ENCODE data around the gene RRP1B.
"Not testable (repeated sequence)": the region's sequence is repeated elsewhere in the genome, so short reads cannot be mapped to it uniquely, and the experiment has no call there.

Gene RRP1B, protein sequence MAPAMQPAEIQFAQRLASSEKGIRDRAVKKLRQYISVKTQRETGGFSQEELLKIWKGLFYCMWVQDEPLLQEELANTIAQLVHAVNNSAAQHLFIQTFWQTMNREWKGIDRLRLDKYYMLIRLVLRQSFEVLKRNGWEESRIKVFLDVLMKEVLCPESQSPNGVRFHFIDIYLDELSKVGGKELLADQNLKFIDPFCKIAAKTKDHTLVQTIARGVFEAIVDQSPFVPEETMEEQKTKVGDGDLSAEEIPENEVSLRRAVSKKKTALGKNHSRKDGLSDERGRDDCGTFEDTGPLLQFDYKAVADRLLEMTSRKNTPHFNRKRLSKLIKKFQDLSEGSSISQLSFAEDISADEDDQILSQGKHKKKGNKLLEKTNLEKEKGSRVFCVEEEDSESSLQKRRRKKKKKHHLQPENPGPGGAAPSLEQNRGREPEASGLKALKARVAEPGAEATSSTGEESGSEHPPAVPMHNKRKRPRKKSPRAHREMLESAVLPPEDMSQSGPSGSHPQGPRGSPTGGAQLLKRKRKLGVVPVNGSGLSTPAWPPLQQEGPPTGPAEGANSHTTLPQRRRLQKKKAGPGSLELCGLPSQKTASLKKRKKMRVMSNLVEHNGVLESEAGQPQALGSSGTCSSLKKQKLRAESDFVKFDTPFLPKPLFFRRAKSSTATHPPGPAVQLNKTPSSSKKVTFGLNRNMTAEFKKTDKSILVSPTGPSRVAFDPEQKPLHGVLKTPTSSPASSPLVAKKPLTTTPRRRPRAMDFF

DNA sequence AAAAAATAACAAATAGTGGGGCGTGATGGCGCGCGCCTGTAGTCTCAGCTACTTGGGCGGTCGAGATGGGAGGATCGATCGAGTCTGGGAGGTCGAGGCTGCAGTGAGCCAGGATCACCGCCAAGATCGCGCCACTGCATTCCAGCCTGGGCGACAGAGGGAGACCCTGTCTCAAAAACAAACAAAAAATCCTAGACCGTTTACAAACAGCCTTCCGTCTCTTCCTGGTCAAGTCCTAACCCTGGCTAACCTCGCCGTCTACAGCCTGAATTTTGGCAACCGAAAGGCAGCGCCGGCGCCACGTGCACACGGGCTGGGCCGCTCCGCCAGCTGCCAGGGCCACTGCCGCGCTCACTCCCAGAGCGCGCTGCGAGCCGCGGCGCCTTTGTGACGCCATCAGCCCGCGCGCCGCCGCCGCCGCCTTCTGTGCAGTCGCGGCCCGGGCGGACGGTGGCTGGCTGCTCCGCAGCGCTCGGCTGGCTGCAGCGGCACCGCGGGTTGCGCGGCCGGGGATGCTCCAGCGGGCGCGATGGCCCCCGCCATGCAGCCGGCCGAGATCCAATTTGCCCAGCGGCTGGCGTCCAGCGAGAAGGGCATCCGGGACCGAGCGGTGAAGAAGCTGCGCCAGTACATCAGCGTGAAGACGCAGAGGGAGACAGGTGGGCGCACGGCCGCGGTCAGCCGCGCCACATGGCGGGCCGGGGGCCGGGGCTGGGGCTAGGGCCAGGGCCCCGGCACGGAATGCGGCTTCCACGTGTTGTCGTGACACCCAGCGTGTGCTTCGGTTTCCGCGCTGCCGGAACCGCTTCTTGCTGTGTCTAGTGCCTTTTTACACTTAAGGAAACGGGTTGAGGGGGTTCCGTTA lies at the start of gene RRP1B, which contains the start of gene HSF2BP:
Gene RRP1B, plus strand, starts transcription at position 425 of the 865 bp plus-strand sequence. Its CDS starts 105 bp downstream, at position 530.
Gene HSF2BP, minus strand, starts transcription at position 353 of the 865 bp plus-strand sequence. CDS start 1,392 bp downstream, outside the sequence.
- peak; percentile 92 for DNase-seq

DNA sequence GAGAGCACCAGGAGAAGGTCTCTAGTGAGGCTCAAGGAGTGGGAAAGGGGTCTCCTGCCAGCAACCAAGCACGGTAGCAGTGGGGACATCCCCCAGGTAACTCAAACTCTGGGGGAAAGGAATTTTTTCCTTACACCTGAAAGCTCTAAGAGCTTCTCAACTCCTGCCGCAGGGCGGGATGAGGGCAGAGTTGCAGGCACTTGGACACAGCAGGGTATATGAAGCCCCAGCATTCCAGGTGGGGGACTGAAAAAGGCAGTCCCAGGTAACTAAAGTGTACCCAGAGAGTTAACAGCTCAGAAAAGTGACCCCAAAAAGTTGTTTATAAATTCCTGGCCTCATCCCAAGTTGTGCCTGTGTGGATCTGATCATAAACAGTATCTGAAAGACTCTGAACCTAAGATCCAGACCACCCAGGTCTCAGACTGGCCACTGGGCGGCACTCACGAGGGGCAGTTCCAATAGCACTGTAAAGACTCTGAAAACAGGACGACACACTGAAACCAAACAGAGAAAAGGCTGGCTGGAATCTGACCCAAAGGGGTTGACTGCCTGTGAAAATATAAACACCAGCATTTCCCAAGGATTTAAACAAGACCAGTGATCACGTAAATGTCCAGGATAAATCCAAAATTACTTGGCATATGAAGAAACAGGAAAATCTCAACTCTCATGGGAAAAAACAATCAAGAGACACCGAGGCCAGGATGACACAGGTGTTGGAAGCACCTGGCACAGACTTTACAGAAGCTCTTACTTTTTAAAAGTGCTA lies 47.6 kb upstream of the RRP1B start:
- no peak for DNase-seq

DNA sequence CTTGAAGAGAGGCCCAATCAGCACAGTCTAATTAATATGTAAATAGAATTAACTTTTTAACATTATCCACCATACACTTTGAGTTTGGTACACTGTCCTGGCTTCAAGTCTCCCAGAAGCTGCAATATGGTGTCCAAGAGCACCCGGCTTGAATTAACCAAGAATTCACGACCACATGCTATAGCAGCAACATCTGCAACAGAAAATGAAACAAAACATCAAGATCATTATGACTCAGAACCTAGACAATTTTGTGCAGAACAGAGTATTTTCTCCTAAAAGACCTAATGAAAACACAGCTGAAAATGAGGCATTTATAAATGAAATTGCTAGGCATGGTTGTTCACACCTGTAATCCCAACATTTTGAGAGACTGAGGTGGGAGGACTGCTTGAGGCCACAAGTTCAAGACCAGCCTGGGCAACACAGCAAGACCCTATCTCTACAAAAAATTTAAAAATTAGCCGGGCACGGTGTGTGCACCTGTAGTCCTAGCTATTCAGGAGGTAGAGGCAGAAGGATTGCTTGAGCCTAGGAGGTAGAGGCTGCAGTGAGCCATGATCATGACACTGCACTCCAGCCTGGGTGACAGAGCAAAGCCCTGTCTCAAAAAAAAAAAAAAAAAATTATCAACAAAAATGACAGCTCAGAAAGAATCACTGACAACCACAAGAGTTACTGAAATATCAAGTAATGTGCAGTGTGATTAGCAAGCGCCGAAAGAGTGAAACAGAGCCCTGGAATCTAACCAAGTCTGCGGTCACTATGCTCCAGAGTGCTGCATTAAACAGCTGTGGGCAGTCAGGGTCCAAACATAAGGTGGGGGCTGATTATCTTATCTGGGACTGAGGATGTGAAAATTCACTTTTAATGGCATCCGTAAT lies 45.4 kb upstream of the RRP1B start:
- DNase-seq, result no peak

DNA sequence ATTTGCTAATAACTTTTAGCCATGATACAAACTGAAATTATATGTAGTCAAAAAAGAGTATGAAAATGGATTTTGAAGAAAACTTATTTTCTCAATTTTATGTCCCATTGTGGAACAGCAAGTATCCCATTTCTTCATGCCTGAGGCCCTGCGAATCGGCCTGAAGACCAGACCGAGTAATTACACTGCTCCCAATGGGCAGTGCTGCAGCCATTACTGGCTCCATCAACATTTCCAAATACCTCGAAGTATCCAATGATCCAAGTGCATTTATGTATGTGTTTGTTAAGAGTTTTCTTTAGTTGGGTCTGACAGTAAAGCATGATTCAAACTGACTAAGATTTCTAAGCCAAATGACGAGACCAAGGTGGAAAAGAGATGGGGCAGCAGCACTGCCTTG lies 44.5 kb upstream of the RRP1B start:
- no peak for DNase-seq

DNA sequence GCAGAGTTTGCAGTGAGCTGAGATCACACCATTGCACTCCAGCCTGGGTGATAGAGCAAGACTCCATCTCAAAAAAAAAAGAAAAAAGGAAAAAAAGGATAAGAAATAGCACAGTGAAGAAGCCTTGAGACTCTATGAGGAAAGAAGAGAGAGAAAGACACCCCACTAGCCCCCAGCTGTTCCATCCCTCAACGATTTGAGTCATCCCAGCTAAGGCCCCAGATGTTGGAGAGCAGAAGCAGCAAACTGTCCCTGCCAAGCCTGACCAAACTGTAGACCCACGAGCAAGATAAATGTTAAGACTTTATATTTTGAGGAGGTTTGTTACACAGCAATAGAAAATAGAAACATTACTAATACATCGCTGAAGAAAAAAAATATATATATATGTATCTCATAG lies 42.5 kb upstream of the RRP1B start:
- not testable (repeated sequence) for DNase-seq

DNA sequence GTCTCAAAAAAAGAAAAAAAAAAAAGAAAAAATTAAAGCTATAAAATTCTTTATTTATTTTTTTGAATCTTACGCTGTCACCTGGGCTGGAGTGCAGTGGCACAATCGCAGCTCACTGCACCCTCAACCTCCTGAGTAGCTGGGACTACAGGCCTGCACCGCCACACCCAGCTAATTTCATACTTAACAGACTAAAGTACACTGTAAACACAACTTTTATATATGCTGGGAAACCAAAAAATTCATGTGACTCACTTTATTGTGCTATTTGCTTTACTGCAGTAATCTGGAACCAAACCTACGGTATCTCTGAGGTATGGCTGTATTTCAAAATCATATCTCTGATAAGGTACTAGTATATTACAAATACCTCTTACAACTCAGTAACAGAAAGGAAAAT lies 40.4 kb upstream of the RRP1B start:
- no peak for DNase-seq

DNA sequence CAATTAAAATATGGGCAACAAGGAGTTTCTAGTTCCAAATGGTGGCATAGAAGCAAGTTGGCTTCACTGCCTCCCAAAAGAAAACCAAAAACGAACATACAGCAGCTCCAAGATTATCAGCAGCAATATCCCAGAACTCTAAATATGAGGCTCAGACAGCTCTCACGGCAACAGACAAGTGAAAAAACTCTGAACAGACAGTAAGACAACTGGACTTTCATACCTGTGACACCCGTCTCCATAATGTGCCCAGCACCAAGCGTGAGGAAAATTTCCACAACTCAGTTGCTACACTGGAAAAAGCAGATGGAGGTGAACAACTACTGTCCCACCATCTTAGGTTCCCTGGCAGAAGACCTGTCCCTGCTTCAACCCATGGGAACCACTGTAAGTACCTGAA lies 40.0 kb upstream of the RRP1B start:
- no peak for DNase-seq

DNA sequence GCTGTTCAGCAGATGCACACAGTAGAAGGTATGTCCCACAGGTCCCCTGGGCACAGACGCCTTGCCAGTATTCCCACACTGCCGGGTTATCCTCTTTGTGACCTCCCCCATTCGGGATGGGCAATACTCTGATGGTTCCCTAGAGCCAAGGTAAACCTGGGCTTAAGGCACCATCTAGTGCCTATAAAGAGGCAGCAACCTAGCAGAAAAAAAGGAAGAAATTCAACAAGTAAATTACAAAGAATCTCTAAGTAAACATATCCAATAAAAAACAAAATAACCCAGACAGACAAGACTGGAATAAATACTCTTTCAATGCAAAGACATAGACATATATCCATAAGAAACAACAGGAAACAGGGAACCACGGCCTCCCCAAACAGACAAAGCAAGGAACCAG lies 39.5 kb upstream of the RRP1B start:
- no peak for DNase-seq

DNA sequence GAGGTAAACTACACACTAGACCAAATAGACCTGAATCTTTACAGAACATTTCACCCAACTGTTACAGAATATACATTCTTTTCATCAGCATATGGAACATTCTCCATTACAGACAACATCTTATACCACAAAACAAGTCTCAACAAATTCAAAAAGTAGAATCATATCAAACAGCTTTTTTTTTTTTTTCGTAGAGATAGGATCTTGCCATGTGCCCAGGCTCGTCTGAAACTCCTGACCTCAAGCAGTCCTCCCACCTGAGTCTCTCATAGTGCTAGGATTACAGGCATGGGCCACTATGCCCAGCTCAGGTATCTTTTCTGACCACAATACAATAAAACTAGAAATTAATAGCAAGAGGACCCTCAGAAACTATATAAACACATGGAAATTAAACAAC lies 36.6 kb upstream of the RRP1B start:
- DNase-seq, result no peak

DNA sequence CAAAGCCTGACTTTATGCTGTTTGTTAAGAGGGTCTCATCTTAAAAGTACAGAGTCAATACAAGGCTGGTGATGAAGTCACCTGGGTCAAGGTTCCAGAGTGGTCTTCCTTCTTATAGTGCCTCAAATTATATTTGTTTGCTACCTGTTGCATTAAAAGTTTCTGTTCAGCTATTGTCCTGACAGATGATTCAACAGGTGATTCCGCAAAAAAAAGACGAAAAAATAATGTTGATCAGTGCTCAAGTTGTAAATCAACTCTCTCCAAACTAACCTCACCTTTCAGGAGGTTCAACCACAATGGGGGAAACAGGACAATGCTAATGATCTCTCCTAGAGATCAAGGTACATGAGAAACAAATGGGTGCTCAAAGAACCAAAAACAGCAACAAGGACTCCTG lies 35.8 kb upstream of the RRP1B start:
- DNase-seq, result no peak

DNA sequence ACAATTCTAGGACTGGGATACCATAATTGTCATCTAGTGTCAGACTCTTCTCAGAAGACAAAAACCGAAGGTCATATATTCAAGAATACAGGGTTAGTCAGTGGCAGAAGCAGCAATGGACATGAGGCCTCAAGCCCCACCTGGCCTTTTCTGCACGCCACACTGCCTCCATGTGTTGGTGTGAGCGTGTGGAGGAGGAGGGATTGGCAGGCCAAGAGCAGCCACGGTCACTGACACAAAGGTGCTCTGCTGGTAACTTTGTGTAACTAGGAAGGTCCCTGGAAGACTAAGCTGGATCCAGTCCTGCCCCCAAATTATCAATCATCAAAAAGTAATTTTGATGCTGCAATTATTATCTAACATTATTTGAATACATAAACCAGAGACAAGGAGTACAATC lies 35.0 kb upstream of the RRP1B start:
- no peak for DNase-seq

DNA sequence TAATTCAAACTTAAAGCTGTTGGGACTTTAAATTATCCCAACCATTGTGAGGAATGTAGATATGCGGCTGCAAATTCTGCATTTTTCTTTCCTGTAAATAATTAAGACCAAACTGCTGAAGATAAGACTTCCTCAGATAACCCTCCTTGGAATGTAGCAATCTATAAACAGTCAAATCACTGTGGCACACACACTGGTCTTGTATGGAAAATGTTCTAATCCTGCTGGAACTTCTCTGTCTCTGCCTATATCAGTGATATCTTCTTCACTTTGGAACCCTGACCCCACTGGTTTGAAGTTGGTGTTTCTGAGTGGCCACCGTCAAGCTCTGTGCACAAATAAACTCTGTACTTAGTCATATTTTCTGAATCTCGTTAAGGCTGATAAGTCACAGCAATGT lies 33.0 kb upstream of the RRP1B start:
- no peak for DNase-seq

DNA sequence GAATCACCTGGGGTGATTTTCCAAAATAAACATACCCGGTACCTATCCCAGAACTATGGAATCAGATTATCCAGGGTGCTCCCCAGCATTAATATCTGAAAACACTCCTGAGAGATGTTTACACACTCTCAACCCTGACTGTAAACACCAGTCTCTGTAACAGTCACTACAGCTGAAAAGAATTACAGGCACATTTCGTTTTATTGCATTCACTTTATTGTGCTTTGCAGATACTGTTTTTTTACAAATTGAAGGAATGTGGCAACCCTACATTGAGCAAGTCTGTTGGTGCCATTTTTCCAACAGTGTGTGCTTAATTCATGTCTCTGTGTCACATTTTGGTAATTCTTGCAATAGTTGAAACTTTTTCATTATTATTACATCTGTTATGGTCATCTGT lies 31.8 kb upstream of the RRP1B start:
- no peak for DNase-seq

DNA sequence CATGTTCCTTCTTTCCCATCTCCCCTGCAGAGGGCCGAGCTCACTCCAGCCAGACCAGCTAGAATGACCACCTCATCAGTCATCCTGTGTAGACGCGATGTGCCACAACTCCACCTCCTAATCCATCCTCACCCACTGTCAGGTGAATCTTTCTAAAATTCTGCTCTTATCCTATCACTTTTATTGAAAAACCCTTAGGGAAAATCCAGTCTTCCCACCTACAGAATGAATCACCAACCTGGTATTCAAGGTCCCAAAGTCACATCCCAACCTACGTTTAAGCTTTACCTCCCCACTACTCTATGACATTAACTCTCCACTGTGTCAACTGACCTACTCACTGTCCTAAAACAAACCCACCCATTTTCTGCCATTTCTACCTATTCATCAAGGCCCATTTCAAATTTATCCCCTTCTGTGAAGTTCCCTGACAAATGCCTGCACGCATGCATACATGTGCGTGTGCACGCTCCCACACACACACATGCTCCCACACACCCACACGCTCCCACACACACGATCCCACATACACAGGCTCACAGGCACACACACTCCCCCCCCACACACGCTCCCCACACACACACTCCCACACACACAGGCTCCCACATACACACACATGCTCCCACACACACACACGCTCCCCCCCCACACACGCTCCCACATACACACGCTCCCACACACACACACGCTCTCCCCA lies 27.8 kb upstream of the RRP1B start:
- DNase-seq, result no peak

DNA sequence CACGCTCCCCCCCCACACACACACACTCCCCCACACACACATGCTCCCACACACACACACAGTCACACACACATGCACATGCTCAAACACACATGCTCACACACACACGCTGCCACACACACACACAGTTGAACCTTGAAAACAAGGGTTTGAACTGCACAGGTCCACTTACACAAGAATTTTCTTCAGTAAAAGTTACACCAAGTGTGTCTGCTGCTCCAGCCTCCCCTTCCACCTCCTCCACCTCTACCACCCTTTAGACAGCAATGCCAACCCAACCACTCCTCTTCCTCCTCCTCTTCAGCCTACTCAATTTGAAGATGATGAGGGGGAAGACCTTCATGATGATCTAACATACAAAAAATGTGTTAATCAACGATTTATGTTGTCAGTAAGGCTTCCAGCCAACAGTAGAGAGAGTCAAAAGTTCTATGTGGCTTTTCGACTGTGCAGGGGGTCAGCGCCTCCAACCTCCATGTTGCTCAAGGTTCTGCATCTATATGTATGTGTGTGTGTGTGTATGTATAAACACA lies 26.9 kb upstream of the RRP1B start:
- DNase-seq, result no peak

DNA sequence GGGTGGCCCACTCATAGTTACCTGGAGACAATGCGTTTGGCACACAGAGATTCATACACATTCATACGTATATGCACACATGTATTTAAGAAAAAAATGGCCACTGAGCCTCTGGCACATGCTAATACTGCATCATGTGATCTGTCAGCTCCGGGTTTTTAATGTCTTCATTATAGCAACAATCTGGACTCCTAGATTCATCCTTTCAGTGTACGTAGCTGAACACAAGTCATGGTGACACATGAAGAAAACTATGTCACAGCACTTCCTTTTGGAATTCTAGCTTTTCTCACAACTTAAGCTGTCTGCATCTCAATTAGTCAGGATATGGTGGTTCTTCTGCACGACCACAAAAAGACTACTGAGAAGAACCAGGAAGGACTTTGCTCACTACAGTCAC lies 24.7 kb upstream of the RRP1B start:
- DNase-seq, result no peak

DNA sequence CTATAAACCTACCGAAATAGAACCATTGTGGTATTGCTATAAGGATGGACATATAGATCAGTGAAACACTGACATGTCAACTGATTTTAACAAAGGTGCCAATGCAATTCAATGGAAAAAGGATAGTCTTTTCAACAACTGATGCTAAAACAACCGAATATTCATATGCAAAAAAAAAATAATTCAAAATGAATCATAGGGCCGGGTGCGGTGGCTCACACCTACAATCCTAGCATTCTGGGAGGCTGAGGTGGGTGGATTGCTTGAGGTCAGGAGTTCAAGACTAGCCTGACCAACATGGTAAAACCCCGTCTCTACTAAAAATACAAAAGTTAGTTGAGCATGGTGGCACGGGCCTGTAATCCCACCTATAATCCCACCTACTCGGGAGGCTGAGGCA lies 23.9 kb upstream of the RRP1B start:
- DNase-seq, result no peak

DNA sequence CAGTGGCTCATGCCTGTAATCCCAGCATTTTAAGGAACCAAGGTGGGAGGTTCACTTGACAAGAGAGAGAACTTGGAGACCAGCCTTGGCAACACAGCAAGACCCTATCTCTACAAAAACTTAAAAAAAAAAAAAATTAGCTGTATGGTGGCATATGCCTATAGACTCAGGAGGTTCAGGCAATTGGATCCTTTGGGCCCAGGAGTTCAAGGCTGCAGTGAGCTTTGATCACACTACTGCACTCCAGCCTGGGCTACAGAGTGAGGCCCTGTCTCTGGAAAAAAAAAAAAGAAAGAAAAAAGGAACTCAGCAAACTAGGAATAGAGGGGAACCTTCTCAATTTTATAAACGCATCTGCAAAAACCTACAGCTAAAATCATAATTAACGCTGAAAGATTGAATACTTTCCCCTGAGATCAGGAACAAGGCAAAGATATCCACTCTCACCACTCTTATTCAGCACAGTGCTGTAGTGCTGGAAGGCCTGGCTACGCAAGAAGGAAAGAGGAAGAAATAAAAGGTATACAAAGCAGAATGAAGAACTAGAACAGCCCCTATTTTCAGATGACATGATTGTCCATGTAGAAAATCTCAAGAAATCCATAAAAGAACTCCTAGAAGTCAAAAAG lies 21.7 kb upstream of the RRP1B start:
- no peak for DNase-seq

DNA sequence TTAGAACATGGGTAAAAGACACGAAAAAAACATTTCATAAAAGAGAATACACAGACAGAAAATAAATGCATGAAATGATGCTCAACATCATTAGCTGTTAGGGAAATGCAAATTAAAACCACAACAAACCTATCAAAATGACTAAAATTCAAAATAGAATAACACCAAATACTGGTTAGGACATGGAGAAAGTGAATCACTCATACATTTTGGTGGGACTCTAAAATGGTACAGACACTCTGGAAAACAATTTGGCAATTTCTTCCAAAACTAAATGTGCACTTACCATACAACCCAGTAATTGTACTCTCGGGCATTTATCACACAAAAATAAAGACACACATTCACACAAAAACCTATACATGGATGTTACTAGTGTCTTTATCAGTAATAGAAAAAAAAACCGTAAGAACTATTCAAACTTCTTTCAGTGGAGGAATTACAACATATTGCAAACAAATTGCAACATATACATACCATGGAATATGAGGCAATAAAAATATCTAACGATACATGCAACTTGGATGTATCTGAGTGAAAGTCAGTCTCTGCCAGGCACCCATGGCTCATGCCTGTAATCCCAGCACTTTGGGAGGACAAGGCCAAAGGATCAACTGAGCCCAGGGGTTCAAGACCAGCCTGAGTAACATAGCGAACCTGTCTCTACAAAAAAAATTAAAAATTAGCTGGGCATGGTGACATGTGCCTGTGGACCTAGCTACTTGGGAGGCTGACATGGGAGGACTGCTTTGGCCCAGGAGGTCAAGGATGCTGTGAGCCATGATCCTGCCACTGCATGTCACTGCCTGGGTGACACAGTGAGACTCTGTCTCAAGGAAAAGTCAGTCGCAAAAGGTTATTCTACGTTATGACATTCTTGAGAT lies 19.6 kb upstream of the RRP1B start:
- DNase-seq, result no peak

All from activated CD8-positive, alpha-beta memory T cell treated with anti-CD3 and anti-CD28 coated beads for 24 hours (primary cell).